Stomach (tissue), 4 donors: ENCODE data around the gene LGALS4.

Experiments used
- POLR2A ChIP-seq, 4 donors: fragments of 450-650 bp; IDR thresholded peaks; one replicate each; pipeline ENCODE4 v1.6.1; 2016; ENCODE audit warnings: antibody characterized with exemption in 4 of 4, control low read depth in 2 of 4, mild to moderate bottlenecking in 1 of 4, moderate library complexity in 1 of 4
- POLR2AphosphoS5 ChIP-seq, 3 donors: sonication (generic); formaldehyde crosslinking; IDR thresholded peaks; one replicate each; pipeline ENCODE4 v1.6.1; 2016; ENCODE audit warnings: antibody characterized with exemption in 3 of 3
- TF ChIP-seq, protein P1 (sequence below), 7 experiments: fragments of 450-650 bp in 4 of 7; fragments of 200-600 bp in 3 of 7; sonication (generic) in 3 of 7; IDR thresholded peaks; one replicate each; pipeline ENCODE4 v1.5.1; 2016 to 2019; ENCODE audit warnings: antibody characterized with exemption in 7 of 7, control low read depth in 2 of 7, mild to moderate bottlenecking in 1 of 7

DNA sequence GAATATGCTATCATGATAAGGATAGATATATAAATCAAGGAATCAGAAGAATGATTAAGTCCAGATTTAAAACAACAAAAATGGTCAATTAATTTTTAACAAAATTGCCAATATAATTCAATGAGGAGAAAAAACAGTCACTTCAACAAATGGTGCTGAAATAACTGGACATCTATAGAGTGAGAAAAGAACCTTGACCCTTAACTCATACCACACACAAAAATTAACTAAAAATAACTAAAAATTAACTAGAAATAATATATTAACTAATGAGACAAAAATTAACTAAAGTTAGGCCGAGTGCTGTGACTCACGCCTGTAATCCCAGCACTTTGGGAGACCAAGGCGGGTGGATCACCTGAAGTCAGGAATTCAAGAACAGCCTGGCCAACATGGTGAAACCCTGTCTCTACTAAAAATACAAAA lies 48.9 kb downstream of the LGALS4 start:
- TF ChIP-seq, protein P1, sequence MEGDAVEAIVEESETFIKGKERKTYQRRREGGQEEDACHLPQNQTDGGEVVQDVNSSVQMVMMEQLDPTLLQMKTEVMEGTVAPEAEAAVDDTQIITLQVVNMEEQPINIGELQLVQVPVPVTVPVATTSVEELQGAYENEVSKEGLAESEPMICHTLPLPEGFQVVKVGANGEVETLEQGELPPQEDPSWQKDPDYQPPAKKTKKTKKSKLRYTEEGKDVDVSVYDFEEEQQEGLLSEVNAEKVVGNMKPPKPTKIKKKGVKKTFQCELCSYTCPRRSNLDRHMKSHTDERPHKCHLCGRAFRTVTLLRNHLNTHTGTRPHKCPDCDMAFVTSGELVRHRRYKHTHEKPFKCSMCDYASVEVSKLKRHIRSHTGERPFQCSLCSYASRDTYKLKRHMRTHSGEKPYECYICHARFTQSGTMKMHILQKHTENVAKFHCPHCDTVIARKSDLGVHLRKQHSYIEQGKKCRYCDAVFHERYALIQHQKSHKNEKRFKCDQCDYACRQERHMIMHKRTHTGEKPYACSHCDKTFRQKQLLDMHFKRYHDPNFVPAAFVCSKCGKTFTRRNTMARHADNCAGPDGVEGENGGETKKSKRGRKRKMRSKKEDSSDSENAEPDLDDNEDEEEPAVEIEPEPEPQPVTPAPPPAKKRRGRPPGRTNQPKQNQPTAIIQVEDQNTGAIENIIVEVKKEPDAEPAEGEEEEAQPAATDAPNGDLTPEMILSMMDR (IDR thresholded peaks at IDR 0.05) = no peak
- TF ChIP-seq POLR2A (IDR thresholded peaks at IDR 0.05) (no peak), POLR2AphosphoS5 (IDR thresholded peaks at IDR 0.05) (no peak)
